GM23338 (cell line): Measurements from ENCODE around the gene MBNL3. TPM values are rescaled to one million over a fixed set of nuclear protein-coding genes. Genes with fewer than 3 reads are reported as not detected.

ENCODE experiments used
- ATAC-seq: fragments of 200-7000 bp; cut with Tn5 transposase; 3 replicates; pipeline ENCODE4 v1.9.1; 2020
- DNase-seq: peaks from one replicate; pipeline ENCODE4 v3.0.0-alpha.2; 2015; ENCODE audit warnings: low spot score
- H2AFZ ChIP-seq: fragments of 200-600 bp; sonication (generic); 2 replicates; pipeline ENCODE4 v1.8.0; 2016; ENCODE audit warnings: antibody characterized with exemption, mild to moderate bottlenecking, moderate library complexity
- H3F3A ChIP-seq: fragments of 200-600 bp; sonication (generic); replicated peaks from 2 replicates; pipeline ENCODE4 v1.8.0; 2017; ENCODE audit warnings: antibody characterized with exemption, mixed run types, low read depth
- H3K27ac ChIP-seq: fragments of 200-600 bp; sonication (generic); 2 replicates; pipeline ENCODE4 v1.6.1; 2016; ENCODE audit warnings: low read depth
- H3K27me3 ChIP-seq: fragments of 200-600 bp; sonication (generic); 2 replicates; pipeline ENCODE4 v1.8.0; 2016; ENCODE audit warnings: mild to moderate bottlenecking, mixed run types, moderate library complexity; ENCODE audit not compliant: insufficient read depth
- H3K36me3 ChIP-seq: fragments of 200-600 bp; sonication (generic); 2 replicates; pipeline ENCODE4 v1.8.0; 2016; ENCODE audit warnings: mild to moderate bottlenecking; ENCODE audit not compliant: insufficient read depth
- H3K4me1 ChIP-seq: fragments of 200-600 bp; sonication (generic); 2 replicates; pipeline ENCODE4 v1.8.0; 2016; ENCODE audit warnings: mild to moderate bottlenecking, moderate library complexity; ENCODE audit not compliant: insufficient read depth
- H3K4me2 ChIP-seq: fragments of 200-600 bp; sonication (generic); 2 replicates; pipeline ENCODE4 v1.7.1; 2017; ENCODE audit warnings: mixed run types
- H3K4me3 ChIP-seq: fragments of 200-600 bp; sonication (generic); 2 replicates; pipeline ENCODE4 v1.6.1; 2016; ENCODE audit warnings: mixed run types
- H3K79me2 ChIP-seq: fragments of 200-600 bp; sonication (generic); replicated peaks from 2 replicates; pipeline ENCODE4 v1.8.0; 2017; ENCODE audit warnings: mild to moderate bottlenecking; ENCODE audit not compliant: insufficient read depth
- H3K9me2 ChIP-seq: fragments of 200-600 bp; sonication (generic); 2 replicates; pipeline ENCODE4 v1.8.0; 2017; ENCODE audit not compliant: insufficient read depth
- H4K20me1 ChIP-seq: fragments of 200-600 bp; sonication (generic); replicated peaks from 2 replicates; pipeline ENCODE4 v1.8.0; 2017; ENCODE audit warnings: mild to moderate bottlenecking; ENCODE audit not compliant: insufficient read depth
- H3K27ac Mint-ChIP-seq: 2 replicates; pipeline ENCODE4 v1.8.0; 2020; ENCODE audit warnings: inconsistent platforms, mild to moderate bottlenecking, moderate library complexity, mixed read lengths
- H3K27me3 Mint-ChIP-seq: 3 replicates; pipeline ENCODE4 v1.8.0; 2022; ENCODE audit warnings: low read depth, mild to moderate bottlenecking, moderate library complexity, mixed read lengths, inconsistent platforms; ENCODE audit not compliant: insufficient read depth, poor library complexity
- H3K36me3 Mint-ChIP-seq: 3 replicates; pipeline ENCODE4 v1.8.0; 2021; ENCODE audit warnings: low read depth, mild to moderate bottlenecking, inconsistent platforms, moderate library complexity, mixed read lengths
- H3K4me1 Mint-ChIP-seq: 3 replicates; pipeline ENCODE4 v1.8.0; 2020; ENCODE audit warnings: mild to moderate bottlenecking, inconsistent platforms, mixed read lengths
- H3K4me3 Mint-ChIP-seq: 3 replicates; pipeline ENCODE4 v1.8.0; 2021; ENCODE audit warnings: moderate library complexity, mild to moderate bottlenecking, inconsistent platforms, mixed read lengths
- H3K9me3 Mint-ChIP-seq: 3 replicates; pipeline ENCODE4 v1.8.0; 2020; ENCODE audit warnings: moderate library complexity, mild to moderate bottlenecking, inconsistent platforms, mixed read lengths
- ETS1 ChIP-seq: IDR thresholded peaks from 2 replicates; pipeline ENCODE4 v1.6.1; 2016; ENCODE audit warnings: antibody characterized with exemption
- JUNB ChIP-seq: IDR thresholded peaks from one replicate; pipeline ENCODE4 v1.6.1; 2016; ENCODE audit warnings: antibody characterized with exemption; ENCODE audit not compliant: unreplicated experiment
- REST ChIP-seq: IDR thresholded peaks from one replicate; pipeline ENCODE4 v1.6.1; 2018; ENCODE audit warnings: antibody characterized with exemption; ENCODE audit not compliant: unreplicated experiment
- ZNF114 ChIP-seq: fragments of 250-450 bp; sonication (Bioruptor Pico); IDR thresholded peaks from 2 replicates; pipeline ENCODE4 v1.5.0; 2020; ENCODE audit warnings: mild to moderate bottlenecking, moderate library complexity
- ZNF462 ChIP-seq: fragments of 250-450 bp; sonication (Bioruptor Pico); IDR thresholded peaks from 2 replicates; pipeline ENCODE4 v1.5.0; 2020; ENCODE audit warnings: mild to moderate bottlenecking, moderate library complexity
- polyA plus RNA-seq: library from polyadenylated mRNA; unstranded; fragments of >200 nt; fragmentation: Nextera tagmentation; extraction: Ambion mirVana; gene quantifications from 2 replicates; pipeline ENCODE4 v1.2.1, GENCODE V29; 2016
- total RNA-seq: library from RNA; depleted of rRNA; stranded (reverse); fragments of >200 nt; shearing (Covaris generic); gene quantifications from 2 replicates; pipeline ENCODE4 v1.2.3, GENCODE V29; 2014

MBNL3 gene
- total and polyA plus RNA-seq, 2 experiments from 2014 or later = 2.3 to 2.4 TPM

- H3K27ac ChIP-seq = no peak overlapping the region
- H2AFZ ChIP-seq = no peak overlapping the region
- DNase-seq = no peak
- no peak overlapping the region for H3K4me2 ChIP-seq
- H3K79me2 ChIP-seq = no peaks in the 10 kb centered on the region
- TF ChIP-seq REST (no peak), JUNB (no peak), ZNF114 (CRISPR knock-in tag) (no peak), ZNF462 (no peak), ETS1 (no peak)
- no peak for ATAC-seq
- H3K27me3 ChIP-seq = no peaks in the 10 kb centered on the region
- H3K4me3 ChIP-seq = no peak overlapping the region
- H4K20me1 ChIP-seq = no peaks in the 10 kb centered on the region
- H3K9me3 Mint-ChIP-seq = no peaks in the 10 kb centered on the region
- H3K4me1 ChIP-seq = no peaks in the 10 kb centered on the region
- H3F3A ChIP-seq = no peaks in the 10 kb centered on the region
- H3K4me1 Mint-ChIP-seq = no peaks in the 10 kb centered on the region
- no peaks in the 10 kb centered on the region for H3K27me3 Mint-ChIP-seq
- H3K36me3 Mint-ChIP-seq = no peaks in the 10 kb centered on the region
- no peaks in the 10 kb centered on the region for H3K36me3 ChIP-seq
- no peaks in the 10 kb centered on the region for H3K9me2 ChIP-seq
- no peak overlapping the region for H3K27ac Mint-ChIP-seq
- H3K4me3 Mint-ChIP-seq = no peak overlapping the region
Observed at GRCh38 chrX:132388371-132388770, 100.5 kb downstream of the MBNL3 start.
